CD14-positive monocyte (primary cell): ENCODE results near the gene LGALS8. TPM values are rescaled to one million over a fixed set of nuclear protein-coding genes. Genes with fewer than 3 reads are reported as not detected.
"Not testable (repeated sequence)": the region's sequence is repeated elsewhere in the genome, so short reads cannot be mapped to it uniquely, and the experiment has no call there.

Experiments
- DNase-seq, 3 donors: peaks; one replicate each; pipeline ENCODE4 v3.0.0-alpha.2; 2011 to 2022
- H2AFZ ChIP-seq: 2 replicates; pipeline ENCODE4 v1.6.0; 2012; ENCODE audit warnings: mild to moderate bottlenecking, low read depth, low read length, inconsistent platforms; ENCODE audit not compliant: insufficient read depth, poor library complexity, severe bottlenecking
- H3K27ac ChIP-seq, 2 donors: 1 replicate in 1 of 2; 2 replicates in 1 of 2; pipeline ENCODE4 v1.5.1; 2012 to 2013; ENCODE audit warnings: low read length in 2 of 2, control low read depth in 1 of 2, inconsistent platforms in 1 of 2, low read depth in 1 of 2, mild to moderate bottlenecking in 1 of 2
- H3K27me3 ChIP-seq, 2 donors: one replicate each; pipeline versions ENCODE4 v1.6.0 to v1.6.1; 2011 to 2013; ENCODE audit warnings: low read length in 2 of 2; ENCODE audit not compliant: control insufficient read depth in 2 of 2, insufficient read depth in 2 of 2
- H3K36me3 ChIP-seq, 2 donors: replicated peaks in 1 of 2; 1 replicate in 1 of 2; 2 replicates in 1 of 2; pipeline versions ENCODE4 v1.5.1 to v1.6.1; 2012 to 2013; ENCODE audit warnings: low read length in 2 of 2, control low read depth in 1 of 2, inconsistent platforms in 1 of 2, mild to moderate bottlenecking in 1 of 2; ENCODE audit not compliant: insufficient read depth in 2 of 2, control insufficient read depth in 1 of 2
- H3K4me1 ChIP-seq, 2 donors: 1 replicate in 1 of 2; 2 replicates in 1 of 2; pipeline versions ENCODE4 v1.5.1 to v1.6.1; 2012 to 2013; ENCODE audit warnings: low read length in 2 of 2, control low read depth in 1 of 2, inconsistent platforms in 1 of 2, mild to moderate bottlenecking in 1 of 2, moderate library complexity in 1 of 2; ENCODE audit not compliant: insufficient read depth in 2 of 2, control insufficient read depth in 1 of 2
- H3K4me2 ChIP-seq: replicated peaks from 2 replicates; pipeline ENCODE3; 2012; ENCODE audit warnings: low read length, moderate library complexity, mild to moderate bottlenecking; ENCODE audit not compliant: poor library complexity, severe bottlenecking; ENCODE audit errors: extremely low read depth
- H3K4me3 ChIP-seq, 3 experiments: fragments of 200-600 bp in 1 of 3; sonication (generic) in 1 of 3; replicated peaks in 1 of 3; 1 replicate in 2 of 3; 2 replicates in 1 of 3; pipeline ENCODE4 v1.5.1; 2011 to 2013; ENCODE audit warnings: low read length in 3 of 3, mild to moderate bottlenecking in 3 of 3, control low read depth in 2 of 3, low read depth in 2 of 3, inconsistent platforms in 1 of 3, moderate library complexity in 1 of 3
- H3K79me2 ChIP-seq: 2 replicates; pipeline ENCODE4 v1.6.0; 2012; ENCODE audit warnings: mild to moderate bottlenecking, control low read depth, inconsistent platforms, low read length, moderate library complexity; ENCODE audit not compliant: insufficient read depth
- H3K9ac ChIP-seq: 2 replicates; pipeline ENCODE4 v1.6.0; 2017; ENCODE audit warnings: low read length, mild to moderate bottlenecking; ENCODE audit not compliant: insufficient read depth, poor library complexity, severe bottlenecking
- H3K9me3 ChIP-seq, 2 donors: replicated peaks in 1 of 2; 1 replicate in 1 of 2; 2 replicates in 1 of 2; pipeline versions ENCODE4 v1.5.1 to v1.6.1; 2012 to 2013; ENCODE audit warnings: low read length in 2 of 2, control low read depth in 1 of 2; ENCODE audit not compliant: control insufficient read depth in 1 of 2, insufficient read depth in 1 of 2
- H4K20me1 ChIP-seq: 2 replicates; pipeline ENCODE4 v1.6.0; 2012; ENCODE audit warnings: mild to moderate bottlenecking, low read length, control low read depth, moderate library complexity; ENCODE audit not compliant: insufficient read depth
- H3K27ac Mint-ChIP-seq, 7 donors: one replicate each; pipeline ENCODE4 v1.8.0; 2020; ENCODE audit warnings: mild to moderate bottlenecking in 7 of 7, mixed read lengths in 7 of 7, moderate library complexity in 6 of 7, inconsistent platforms in 2 of 7
- H3K27me3 Mint-ChIP-seq, 3 donors: one replicate each; pipeline ENCODE4 v1.8.0; 2021 to 2022; ENCODE audit warnings: low read depth in 3 of 3, mild to moderate bottlenecking in 3 of 3, mixed read lengths in 3 of 3, moderate library complexity in 3 of 3, inconsistent platforms in 1 of 3
- H3K36me3 Mint-ChIP-seq, 2 donors: one replicate each; pipeline ENCODE4 v1.8.0; 2020; ENCODE audit warnings: mixed read lengths in 2 of 2, inconsistent platforms in 1 of 2, mild to moderate bottlenecking in 1 of 2
- H3K4me1 Mint-ChIP-seq: one replicate; pipeline ENCODE4 v1.8.0; 2020; ENCODE audit warnings: mild to moderate bottlenecking, mixed read lengths
- H3K4me3 Mint-ChIP-seq, 2 donors: one replicate each; pipeline ENCODE4 v1.8.0; 2020; ENCODE audit warnings: mild to moderate bottlenecking in 2 of 2, mixed read lengths in 2 of 2, moderate library complexity in 1 of 2
- H3K9me3 Mint-ChIP-seq, 7 donors: one replicate each; pipeline ENCODE4 v1.8.0; 2020 to 2022; ENCODE audit warnings: mixed read lengths in 7 of 7, mild to moderate bottlenecking in 6 of 7, moderate library complexity in 6 of 7, inconsistent platforms in 2 of 7
- WGBS: methylation state at CpG from one replicate; pipeline ENCODE4 v1.1.5; 2013; ENCODE audit warnings: missing lambda C conversion rate; ENCODE audit not compliant: insufficient coverage; 5-methylcytosine and 5-hydroxymethylcytosine counted together
- intact Hi-C, 2 donors: fragments of 100-400 bp; cut with micrococcal nuclease; formaldehyde crosslinking; loops; one replicate each; pipeline versions ENCODE4 v1.15.0 to v1.15.1; 2023
- polyA plus RNA-seq, 3 donors: library from polyadenylated mRNA; depleted of rRNA in 1 of 3; unstranded in 2 of 3; stranded (reverse) in 1 of 3; fragments of 300-500 nt in 2 of 3; fragments of >200 nt in 1 of 3; fragmentation: Illumina TruSeq in 2 of 3; gene quantifications; 1 replicate in 2 of 3; 2 replicates in 1 of 3; pipeline ENCODE4 v1.2.3, GENCODE V29; 2012 to 2021
- TF ChIP-seq, protein P1 (sequence below): fragments of 200-600 bp; IDR thresholded peaks from one replicate; pipeline ENCODE4 v1.8.0; 2022; ENCODE audit warnings: antibody characterized with exemption, mild to moderate bottlenecking

The LGALS8 gene
- polyA plus RNA-seq, 3 donors = 58.9 to 84.6 (median 75.7) TPM

- H3K36me3 ChIP-seq = no peaks in the 10 kb centered on the region
- no peak for DNase-seq
- H3K27me3 ChIP-seq = no peaks in the 10 kb centered on the region
- H2AFZ ChIP-seq = no peak overlapping the region
- Mint-ChIP-seq H3K27me3 (peaks cover 0 to 4% (median 3%) of the 10 kb centered on the region in 3 donors), H3K27ac (peak overlapping the region in 1 of 7 donors; percentile 51), H3K4me1 (peaks cover 11% of the 10 kb centered on the region), H3K9me3 (no peaks in the 10 kb centered on the region), H3K36me3 (no peaks in the 10 kb centered on the region), H3K4me3 (no peak overlapping the region)
- no peak overlapping the region for H3K4me2 ChIP-seq
- intact Hi-C loops = loop anchor here in 1 of 2 donors (5.0 kb wide), 1 partner anchor 379 kb away; no protein-coding TSS in a partner anchor
- H3K27ac ChIP-seq = no peak overlapping the region
- TF ChIP-seq, protein P1, sequence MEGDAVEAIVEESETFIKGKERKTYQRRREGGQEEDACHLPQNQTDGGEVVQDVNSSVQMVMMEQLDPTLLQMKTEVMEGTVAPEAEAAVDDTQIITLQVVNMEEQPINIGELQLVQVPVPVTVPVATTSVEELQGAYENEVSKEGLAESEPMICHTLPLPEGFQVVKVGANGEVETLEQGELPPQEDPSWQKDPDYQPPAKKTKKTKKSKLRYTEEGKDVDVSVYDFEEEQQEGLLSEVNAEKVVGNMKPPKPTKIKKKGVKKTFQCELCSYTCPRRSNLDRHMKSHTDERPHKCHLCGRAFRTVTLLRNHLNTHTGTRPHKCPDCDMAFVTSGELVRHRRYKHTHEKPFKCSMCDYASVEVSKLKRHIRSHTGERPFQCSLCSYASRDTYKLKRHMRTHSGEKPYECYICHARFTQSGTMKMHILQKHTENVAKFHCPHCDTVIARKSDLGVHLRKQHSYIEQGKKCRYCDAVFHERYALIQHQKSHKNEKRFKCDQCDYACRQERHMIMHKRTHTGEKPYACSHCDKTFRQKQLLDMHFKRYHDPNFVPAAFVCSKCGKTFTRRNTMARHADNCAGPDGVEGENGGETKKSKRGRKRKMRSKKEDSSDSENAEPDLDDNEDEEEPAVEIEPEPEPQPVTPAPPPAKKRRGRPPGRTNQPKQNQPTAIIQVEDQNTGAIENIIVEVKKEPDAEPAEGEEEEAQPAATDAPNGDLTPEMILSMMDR = no peak
- H3K9ac ChIP-seq = no peak overlapping the region
- no peaks in the 10 kb centered on the region for H3K79me2 ChIP-seq
- H3K4me1 ChIP-seq = peaks cover 11 to 12% of the 10 kb centered on the region in 2 donors
- H3K9me3 ChIP-seq = no peaks in the 10 kb centered on the region
- no peak overlapping the region for H3K4me3 ChIP-seq
- 92% methylated on average over 4 of the region's 4 CpGs for WGBS
- no peaks in the 10 kb centered on the region for H4K20me1 ChIP-seq
Observed at GRCh38 chr1:236486356-236487002, 37.3 kb upstream of the LGALS8 start.

- H3K79me2 ChIP-seq, H3K9ac ChIP-seq, H3K27me3 ChIP-seq, H3K9me3 Mint-ChIP-seq, H3K4me3 ChIP-seq, DNase-seq, H3K9me3 ChIP-seq, H3K4me2 ChIP-seq, H4K20me1 ChIP-seq, H3K27ac ChIP-seq, H3K36me3 Mint-ChIP-seq, H3K36me3 ChIP-seq, H3K27ac Mint-ChIP-seq, H2AFZ ChIP-seq, H3K4me3 Mint-ChIP-seq: not testable (repeated sequence)
- peaks cover 11 to 12% of the 10 kb centered on the region in 2 donors for H3K4me1 ChIP-seq
- peaks cover 6 to 15% (median 11%) of the 10 kb centered on the region in 3 donors for H3K27me3 Mint-ChIP-seq
- intact Hi-C loops = loop anchor here in 1 of 2 donors (5.0 kb wide), 1 partner anchor 382 kb away; no protein-coding TSS in a partner anchor
- WGBS = no CpG with 5 or more reads among the region's 3 CpGs
- peaks cover 14% of the 10 kb centered on the region for H3K4me1 Mint-ChIP-seq
Observed at GRCh38 chr1:236489161-236489560, 34.6 kb upstream of the LGALS8 start.
